GM21381 (cell line): Measurements from ENCODE around the gene NCBP3.
A peak's percentile ranks its signal among the peaks of the same experiment; 100 is the strongest.
"Not testable (repeated sequence)": the region's sequence is repeated elsewhere in the genome, so short reads cannot be mapped to it uniquely, and the experiment has no call there.

Source experiments
- ATAC-seq: cut with Tn5 transposase; IDR thresholded peaks from one replicate; pipeline ENCODE4 v1.9.1; 2021; ENCODE audit warnings: mild to moderate bottlenecking, moderate library complexity; ENCODE audit not compliant: unreplicated experiment

The NCBP3 gene

DNA sequence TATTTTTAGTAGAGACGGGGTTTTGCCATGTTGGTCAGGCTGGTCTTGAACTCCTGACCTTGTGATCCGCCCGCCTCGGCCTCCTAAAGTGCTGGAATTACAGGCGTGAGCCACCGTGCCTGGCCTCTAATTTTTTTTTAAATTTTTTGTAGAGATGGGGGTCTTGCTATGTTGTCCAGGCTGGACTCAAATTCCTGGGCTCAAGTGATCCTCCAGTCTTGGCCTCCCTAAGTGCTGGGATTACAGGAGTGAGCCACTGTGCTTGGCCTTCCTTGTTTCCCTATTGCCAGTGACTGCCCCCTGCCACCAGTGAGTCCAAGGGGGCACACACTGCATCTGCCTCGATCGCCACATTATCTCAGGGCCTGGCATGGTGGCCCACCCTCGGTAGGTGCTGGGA lies 51.9 kb downstream of the NCBP3 start:
- ATAC-seq: not testable (repeated sequence)

- ATAC-seq: not testable (repeated sequence)
Observed at GRCh38 chr17:3793258-3793657, 52.8 kb downstream of the NCBP3 start.

- no peak for ATAC-seq
Observed at GRCh38 chr17:3792481-3792880, 53.6 kb downstream of the NCBP3 start.

GRCh38 chr17:3788200-3788599 lies 57.8 kb downstream of the NCBP3 start:
- ATAC-seq: no peak

DNA sequence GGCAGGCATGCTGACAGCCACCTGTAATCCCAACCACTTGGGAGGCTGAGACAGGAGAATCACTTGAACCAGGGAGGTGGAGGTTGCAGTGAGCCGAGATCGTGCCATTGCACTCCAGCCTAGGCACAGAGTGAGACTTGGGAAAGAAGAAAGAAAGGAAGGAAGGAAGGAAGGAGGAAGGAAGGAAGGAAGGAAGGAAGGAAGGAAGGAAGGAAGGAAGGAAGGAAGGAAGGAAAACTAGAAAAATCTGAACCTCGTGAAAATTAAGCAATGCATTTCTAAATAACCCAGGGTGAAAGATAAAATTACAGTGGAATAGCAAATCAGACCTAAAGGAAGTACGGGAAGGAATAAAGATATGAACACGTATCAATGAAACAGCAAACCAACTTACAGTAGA lies 60.7 kb downstream of the NCBP3 start:
- not testable (repeated sequence) for ATAC-seq

DNA sequence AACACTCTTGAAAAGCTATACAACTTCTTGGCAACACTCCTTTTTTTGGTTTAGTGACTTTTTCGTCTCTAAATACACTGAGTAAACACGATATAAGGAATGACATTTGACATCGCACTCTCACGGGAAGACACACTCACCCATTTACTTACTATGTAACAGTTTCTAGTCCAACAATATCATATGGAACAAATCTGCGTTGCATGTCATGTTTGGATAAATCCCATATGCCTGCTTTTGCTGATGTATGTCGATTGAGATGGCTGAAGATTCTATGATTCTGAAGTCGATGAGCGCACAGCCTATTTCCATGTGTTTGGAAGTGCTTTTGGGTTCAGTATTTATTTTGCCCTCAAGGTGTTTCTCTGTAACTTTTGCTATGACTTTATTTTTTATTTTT lies 63.3 kb downstream of the NCBP3 start:
- no peak for ATAC-seq

DNA sequence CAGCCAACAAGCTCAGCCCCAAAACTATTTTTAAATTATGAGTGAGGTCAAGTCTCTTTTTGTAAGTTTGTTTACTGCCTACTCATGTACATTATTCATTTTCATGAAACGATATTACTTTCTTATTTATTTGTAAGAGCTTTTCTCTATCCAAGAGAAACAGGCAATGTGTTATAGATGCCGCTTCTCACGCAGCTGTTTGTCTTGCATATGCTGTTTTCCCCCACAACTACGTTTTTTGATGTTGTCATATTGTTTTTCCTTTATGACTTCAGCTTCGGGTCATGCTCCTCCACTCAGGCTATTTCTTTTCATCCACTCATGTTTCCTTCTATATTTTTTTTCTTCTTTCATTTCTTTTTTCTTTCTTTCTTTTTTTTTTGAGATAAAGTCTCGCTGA lies 65.1 kb downstream of the NCBP3 start:
- no peak for ATAC-seq

- ATAC-seq: no peak
Observed at GRCh38 chr17:3777366-3778120, 68.5 kb downstream of the NCBP3 start.

DNA sequence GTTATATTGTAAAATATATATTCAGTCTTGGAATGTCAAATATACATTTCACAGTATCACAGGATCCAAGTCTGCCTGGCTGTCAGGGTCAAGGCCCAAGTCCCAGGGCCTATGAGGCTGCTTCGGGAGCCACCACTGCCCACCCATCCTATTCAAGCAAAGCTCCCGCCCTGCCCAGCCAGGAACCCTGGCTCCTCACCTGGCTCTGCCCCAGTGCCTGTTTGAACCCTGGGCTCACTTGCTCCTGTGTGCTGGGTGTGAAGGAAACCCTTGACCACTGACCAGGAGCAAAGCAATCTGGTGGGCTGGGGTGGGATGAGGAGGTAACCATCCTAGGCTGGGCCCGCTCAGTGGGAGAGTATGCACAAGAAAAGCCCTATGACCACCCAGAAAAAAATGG lies 72.1 kb downstream of the NCBP3 start:
- no peak for ATAC-seq

DNA sequence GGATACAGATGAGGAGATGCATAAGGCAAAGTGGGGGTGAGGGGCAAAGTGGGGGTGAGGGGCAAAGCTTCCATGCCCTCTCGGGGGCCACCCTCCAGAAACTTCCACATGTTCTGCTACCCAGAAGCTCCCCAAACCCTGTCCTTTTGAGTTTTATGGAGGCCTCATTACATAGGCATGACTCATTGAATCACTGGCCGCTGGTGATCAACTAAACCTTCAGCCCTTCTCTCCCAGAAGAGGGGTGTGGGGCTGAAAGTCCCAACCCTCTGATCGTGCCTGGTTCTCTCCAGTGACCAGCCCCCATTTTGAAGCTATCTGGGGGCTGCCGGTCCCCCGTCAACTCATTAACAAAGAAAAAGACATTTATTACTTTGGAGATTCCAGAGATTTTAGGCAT lies 72.5 kb downstream of the NCBP3 start:
- no peak for ATAC-seq

DNA sequence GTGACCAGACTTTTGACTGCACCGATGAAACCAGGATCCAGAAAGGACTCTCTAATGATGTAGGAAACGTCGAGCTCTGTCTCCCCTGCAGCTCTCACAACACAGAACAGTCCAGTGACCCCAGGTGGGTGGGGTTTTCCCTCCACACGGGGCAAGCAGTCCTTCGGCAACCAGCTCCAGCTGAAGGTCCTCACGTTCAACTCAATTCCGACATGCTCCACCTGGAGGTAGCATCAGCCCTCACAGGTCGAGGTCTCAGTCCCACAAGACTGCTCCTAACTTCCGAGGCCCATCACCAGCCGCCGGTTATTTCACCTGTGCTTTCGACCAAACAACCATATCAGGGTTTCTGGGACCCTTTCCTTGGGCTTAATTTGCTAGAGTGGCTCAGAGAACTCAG lies 73.3 kb downstream of the NCBP3 start:
- ATAC-seq: no peak

DNA sequence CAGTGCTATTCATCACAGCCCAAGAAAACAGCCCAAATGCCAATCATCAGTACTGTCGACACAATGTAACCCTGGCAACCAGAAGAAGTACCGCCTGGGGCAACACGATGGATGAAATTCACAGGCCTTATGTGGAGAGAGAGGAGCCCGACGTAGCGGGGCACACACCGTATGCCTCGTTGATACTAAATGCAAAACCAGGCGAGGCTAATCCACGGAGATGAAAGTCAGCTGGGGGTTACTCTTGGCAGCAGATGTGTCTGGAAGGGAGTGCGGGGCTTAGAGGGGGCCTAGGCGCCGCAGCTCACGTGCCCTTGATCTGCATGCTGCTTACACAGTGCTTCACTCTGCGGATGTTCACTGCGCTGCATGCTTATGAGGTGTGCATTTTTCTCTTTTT lies 74.9 kb downstream of the NCBP3 start:
- no peak for ATAC-seq

DNA sequence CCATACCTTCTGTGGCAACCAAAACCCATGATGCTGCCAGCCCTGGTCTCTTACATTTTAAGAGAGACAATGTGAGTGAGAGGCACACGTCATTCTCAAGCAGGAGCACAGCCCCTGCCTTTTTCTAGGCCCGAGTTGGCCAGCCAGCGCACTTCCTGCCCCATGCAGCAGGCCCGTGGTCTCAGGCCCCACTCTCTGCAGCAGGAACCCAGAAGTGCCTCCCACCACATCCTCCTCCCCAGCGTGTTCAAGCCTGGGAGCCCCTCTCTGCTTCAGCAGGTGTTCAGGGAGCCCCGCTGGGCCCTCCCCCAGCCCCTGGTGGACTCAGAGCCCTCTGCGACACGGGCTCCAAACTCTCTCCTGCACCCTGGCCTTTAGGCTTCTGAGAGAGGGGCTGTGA lies 75.6 kb downstream of the NCBP3 start:
- no peak for ATAC-seq

DNA sequence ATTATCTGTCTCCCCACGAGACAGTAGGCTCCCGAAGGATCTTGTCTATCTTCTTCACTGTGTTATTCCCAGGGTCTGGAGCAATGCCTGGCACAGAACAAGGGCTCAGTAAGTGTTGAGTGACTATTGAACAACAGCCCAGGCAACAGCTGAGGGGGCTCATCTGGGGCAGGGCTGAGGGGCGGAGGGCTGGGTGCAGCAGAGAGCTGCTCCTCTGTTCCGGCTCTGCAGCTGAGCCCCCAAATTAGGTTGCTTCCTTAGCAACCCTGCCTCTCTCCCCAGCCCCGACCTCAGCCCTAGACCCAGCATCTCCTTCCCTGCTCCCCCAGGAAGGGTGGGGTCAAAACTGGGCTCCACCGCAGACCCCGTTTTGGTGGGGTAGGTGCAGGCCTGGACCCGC lies 77.3 kb downstream of the NCBP3 start:
- ATAC-seq: no peak

DNA sequence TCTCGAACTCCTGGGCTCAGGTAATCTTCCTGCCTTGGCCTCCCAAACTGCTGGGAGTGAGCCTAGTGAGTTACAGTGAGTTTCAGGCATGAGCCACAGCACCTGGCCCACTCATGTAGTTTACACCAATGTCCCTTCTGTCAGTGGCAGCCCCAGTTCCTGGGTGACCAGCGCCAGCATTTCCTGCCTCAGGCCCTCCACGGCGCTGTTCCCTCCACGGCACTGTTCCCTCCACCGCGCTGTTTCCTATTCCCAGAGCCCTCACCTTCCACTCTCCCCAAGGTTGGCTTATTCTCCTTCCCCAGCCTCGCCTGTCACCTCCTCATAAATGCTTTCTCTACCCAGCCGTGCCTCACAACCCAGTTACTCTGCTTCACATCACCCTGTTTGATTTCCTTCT lies 77.7 kb downstream of the NCBP3 start:
- no peak for ATAC-seq

DNA sequence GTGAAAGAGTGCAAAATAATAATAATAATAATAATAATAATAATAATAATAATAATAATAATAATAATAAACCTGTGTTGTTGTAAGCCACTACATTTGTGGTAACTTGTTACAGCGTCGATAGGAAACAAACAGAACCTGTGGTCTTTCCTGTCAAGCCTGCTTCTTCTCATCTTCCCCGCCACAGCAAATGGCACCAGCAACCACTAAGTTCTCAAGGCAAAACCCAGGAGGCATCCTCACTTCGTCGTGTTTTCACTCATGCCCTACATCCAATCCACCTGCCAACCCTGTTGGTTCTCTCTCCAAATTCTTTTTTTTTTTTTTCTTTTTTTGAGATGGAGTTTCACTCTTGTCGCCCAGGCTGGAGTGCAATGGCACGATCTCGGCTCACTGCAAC lies 79.3 kb downstream of the NCBP3 start:
- no peak for ATAC-seq

GRCh38 chr17:3765981-3766380 lies 80.1 kb downstream of the NCBP3 start:
- no peak for ATAC-seq

DNA sequence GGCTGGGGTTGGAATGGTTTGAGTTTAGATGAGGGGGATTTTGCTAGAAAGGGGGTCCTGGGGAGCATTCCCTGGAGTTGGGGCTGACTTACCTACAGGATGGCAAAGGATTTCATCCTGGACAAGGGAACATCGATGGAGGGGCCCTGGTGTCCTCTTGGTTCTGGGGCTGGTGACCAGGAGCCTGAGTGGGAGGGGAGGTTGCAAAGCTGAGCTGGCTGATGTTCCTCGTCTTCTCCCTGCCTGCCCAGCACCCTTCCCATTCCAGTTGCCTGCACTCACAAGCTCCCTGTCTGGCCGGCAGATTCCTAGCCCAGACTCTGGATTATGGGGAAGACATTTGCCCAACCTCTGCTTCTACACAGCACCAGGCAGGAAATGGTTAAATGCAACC lies 82.3 kb downstream of the NCBP3 start:
- no peak for ATAC-seq

- peak; percentile 77 for ATAC-seq
Observed at GRCh38 chr17:3762922-3763776, 82.9 kb downstream of the NCBP3 start.

GRCh38 chr17:3761918-3762380 lies 84.1 kb downstream of the NCBP3 start:
- ATAC-seq: no peak

DNA sequence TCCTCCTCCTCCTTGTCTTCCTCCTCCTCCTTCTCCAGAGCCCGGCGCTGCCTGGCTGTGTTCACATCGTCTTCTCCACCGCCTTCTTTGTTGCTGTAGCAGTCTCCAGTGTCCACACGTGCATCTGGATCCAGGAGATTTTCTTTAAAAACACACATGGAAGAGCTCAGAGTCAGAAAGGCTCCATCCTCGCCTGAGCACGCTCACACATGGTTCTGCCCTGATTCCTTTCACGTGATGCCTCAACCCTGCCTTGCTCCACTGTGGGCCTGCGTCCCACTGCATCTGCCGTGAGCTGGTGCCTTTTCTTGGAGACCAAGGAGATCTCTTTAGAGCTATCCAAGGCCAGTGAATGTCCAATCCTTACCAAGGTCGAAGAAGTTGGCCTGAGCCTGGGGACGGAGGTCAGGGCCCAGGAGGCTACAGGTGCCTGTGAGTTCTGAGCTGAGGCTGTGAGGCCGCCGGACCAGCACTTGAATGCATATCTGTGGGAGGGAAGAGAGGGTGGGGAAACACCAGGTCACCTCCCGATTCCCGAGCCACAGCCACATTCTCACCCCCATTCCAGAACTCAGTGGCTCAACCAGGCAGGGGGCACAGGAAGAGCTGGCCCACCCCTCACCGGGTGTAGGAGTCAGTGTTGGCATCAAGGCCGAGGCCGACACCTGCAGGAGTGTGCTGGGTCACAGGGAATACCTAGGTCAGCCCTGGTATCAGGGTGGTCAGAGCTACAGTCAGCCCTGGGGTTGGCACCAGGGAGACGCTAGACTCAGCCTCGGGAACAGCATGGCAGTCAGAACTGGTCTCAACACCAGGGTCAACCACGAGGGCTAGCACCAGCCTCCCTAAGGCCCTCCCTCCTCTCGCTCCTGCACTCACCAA lies 84.8 kb downstream of the NCBP3 start:
- ATAC-seq: no peak
